ENCODE results near the gene SLC66A2. TPM values are rescaled to one million over a fixed set of nuclear protein-coding genes. Genes with fewer than 3 reads are reported as not detected.

SLC66A2 gene
- polyA plus RNA-seq, 1 donor from 2014 or later, result 30.3 TPM

DNA sequence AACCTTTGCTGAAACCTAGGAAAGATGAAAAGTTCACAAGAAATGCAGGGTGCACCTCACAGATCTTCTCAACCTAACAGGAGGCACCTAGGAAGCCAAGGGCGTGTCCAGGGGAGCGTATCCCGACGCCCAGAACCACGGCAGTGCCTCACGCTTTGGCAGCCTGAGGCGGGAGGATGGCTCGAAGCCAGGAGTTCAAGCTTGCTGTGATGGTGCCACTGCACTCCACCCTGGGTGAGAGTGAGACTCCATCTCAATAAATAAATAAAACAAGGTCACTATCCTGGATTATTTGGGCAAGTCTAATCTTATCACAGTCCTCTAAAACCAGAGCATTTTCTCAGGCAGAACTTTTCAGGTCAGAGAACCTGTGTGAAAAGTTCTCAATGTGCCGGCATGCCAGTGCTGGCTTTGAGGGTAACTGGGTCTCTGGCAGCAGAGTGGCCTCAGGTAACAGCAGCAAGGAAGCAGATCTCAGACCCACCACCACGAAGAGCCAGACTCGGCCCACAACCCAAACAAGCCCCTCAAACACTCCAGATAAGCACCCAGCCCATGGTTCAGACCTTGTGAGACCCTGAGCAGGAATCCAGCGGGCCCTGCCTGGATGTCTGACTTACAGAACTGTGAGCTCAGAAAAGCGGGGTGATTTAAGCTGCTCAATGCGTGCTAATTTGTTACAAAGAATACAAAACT is 24.7 kb upstream of the SLC66A2 start:
- H3K27ac Mint-ChIP-seq, result no peak overlapping the region
- H3K9me3 Mint-ChIP-seq, result no peaks in the 10 kb centered on the region
- H3K36me3 Mint-ChIP-seq, result peaks cover 2% of the 10 kb centered on the region
- no peaks in the 10 kb centered on the region for H3K27me3 Mint-ChIP-seq
- H3K4me3 Mint-ChIP-seq, result no peak overlapping the region
- peaks cover 6 to 14% (median 10%) of the 10 kb centered on the region in 3 donors for H3K4me1 Mint-ChIP-seq

DNA sequence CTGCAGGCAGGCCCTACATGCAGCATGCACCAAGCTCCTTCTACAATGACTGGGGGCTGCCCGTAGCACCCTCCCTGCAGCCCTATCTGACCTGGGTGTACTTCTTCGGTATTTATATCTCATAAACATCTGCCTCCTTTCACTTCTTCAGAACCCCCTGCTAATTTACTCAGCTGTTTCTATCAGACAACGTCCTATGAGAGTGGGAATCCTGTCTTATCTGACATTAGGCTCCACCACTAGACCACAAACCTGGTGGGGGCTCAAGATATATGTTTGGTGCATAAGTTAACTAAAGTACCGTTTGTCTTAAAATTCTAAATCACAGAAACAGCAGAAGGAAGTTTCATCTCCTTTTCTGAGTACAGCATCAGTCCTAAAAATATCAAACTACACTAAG is 23.6 kb upstream of the SLC66A2 start:
- H3K36me3 Mint-ChIP-seq, result peaks cover 2% of the 10 kb centered on the region
- no peaks in the 10 kb centered on the region for H3K9me3 Mint-ChIP-seq
- H3K27ac Mint-ChIP-seq, result no peak overlapping the region
- no peaks in the 10 kb centered on the region for H3K27me3 Mint-ChIP-seq
- H3K4me1 Mint-ChIP-seq, result peaks cover 2 to 14% (median 7%) of the 10 kb centered on the region in 3 donors
- H3K4me3 Mint-ChIP-seq, result no peak overlapping the region

DNA sequence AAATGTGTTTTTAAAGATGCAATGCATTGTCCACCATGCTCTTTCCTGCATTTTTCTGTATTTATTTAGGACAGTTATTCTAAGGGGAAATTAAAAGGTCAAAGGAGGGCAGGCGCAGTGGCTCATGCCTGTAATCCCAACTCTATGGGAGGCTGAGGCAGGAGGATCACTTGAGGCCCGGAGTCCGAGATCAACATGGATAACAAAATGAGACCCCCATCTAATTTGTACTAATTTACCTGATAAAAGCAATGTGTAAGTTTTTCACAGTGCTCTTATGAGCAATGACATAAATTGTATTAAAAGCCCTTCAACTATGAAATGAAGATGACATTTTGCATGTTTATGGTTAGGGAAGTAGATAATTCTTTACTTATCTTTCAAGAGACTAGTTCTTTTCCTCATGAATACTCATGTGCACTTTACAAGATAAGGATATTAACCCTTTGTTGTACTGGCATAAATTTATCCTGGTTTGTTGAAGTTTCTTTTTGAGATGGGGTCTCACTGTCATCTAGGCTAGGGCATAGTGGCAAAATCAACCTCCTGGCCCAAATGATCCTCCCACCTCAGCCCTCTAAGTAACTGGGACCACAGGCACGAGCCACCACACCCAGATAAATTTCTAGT is 22.7 kb upstream of the SLC66A2 start:
- H3K36me3 Mint-ChIP-seq, result peaks cover 2% of the 10 kb centered on the region
- H3K27ac Mint-ChIP-seq, result peak overlapping the region in 1 of 3 donors; percentile 2
- peaks cover 6 to 15% (median 6%) of the 10 kb centered on the region in 3 donors for H3K4me1 Mint-ChIP-seq
- no peaks in the 10 kb centered on the region for H3K27me3 Mint-ChIP-seq
- no peak overlapping the region for H3K4me3 Mint-ChIP-seq
- no peaks in the 10 kb centered on the region for H3K9me3 Mint-ChIP-seq

DNA sequence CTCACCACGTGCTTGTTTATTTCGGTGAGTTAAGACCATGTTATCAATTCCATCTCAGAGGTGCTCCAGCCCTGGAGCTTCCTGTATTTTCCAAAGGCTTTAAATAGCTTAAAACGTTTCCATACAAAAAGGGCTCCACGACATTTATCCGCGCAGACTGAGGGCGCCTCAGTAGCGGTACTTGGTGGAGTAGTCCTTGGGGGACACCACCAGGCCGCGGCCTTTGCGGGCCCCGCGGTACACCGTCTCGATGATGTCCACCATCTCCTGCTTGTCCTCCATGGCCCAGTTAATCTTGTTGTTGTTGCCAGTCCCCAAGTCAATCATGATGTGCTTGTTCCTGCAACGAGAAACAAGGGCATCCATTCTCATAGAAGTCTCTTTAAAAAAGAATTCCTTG is 22.1 kb upstream of the SLC66A2 start:
- Mint-ChIP-seq H3K4me1 (peaks cover 6 to 15% (median 6%) of the 10 kb centered on the region in 3 donors), H3K4me3 (no peak overlapping the region), H3K36me3 (peaks cover 2% of the 10 kb centered on the region), H3K27ac (no peak overlapping the region), H3K9me3 (no peaks in the 10 kb centered on the region), H3K27me3 (no peaks in the 10 kb centered on the region)

DNA sequence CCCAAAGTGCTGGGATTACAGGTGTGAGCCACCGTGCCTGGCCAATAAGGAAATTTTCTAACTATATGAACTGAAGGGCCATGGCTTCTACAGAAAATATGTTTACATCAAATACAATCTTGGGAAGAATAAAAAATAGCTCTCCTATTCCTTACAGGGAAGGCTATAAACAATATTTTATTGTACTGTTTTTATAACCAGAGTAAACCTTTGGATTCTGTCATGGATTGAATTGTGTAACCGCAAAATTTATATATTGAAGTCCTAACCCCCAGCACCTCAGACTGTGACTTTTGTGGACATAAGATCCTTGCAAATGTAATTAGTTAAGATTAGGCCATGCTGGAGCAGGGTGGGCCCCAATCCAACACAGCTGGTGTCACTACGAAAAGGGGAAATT is 21.3 kb upstream of the SLC66A2 start:
- Mint-ChIP-seq H3K27me3 (no peaks in the 10 kb centered on the region), H3K9me3 (no peaks in the 10 kb centered on the region), H3K36me3 (peaks cover 2% of the 10 kb centered on the region), H3K4me1 (peaks cover 4 to 10% (median 6%) of the 10 kb centered on the region in 3 donors), H3K4me3 (no peak overlapping the region), H3K27ac (peak overlapping the region in 1 of 3 donors; percentile 41)

DNA sequence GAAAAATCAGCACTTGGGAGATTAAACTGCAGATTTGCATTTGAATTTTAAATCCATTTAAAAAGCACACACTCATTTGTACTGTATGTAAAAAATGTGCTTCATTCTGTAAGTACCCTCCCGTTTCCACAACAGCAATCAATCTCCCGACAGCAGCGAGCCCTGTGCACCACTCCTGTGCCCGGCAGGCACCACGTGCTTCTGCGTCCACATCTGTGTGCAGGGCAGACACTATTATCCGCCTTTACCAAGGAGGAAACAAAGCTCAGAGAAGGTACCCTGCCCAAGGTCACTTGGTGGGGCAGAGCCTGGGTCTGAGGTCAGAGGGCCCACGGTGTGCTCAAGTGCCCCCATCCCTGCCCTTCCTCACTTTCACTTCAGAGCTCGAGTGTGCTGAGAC is 20.5 kb upstream of the SLC66A2 start:
- Mint-ChIP-seq H3K9me3 (no peaks in the 10 kb centered on the region), H3K27ac (no peak overlapping the region), H3K27me3 (no peaks in the 10 kb centered on the region), H3K36me3 (peaks cover 2% of the 10 kb centered on the region), H3K4me1 (peaks cover 4 to 10% (median 8%) of the 10 kb centered on the region in 3 donors), H3K4me3 (no peak overlapping the region)

DNA sequence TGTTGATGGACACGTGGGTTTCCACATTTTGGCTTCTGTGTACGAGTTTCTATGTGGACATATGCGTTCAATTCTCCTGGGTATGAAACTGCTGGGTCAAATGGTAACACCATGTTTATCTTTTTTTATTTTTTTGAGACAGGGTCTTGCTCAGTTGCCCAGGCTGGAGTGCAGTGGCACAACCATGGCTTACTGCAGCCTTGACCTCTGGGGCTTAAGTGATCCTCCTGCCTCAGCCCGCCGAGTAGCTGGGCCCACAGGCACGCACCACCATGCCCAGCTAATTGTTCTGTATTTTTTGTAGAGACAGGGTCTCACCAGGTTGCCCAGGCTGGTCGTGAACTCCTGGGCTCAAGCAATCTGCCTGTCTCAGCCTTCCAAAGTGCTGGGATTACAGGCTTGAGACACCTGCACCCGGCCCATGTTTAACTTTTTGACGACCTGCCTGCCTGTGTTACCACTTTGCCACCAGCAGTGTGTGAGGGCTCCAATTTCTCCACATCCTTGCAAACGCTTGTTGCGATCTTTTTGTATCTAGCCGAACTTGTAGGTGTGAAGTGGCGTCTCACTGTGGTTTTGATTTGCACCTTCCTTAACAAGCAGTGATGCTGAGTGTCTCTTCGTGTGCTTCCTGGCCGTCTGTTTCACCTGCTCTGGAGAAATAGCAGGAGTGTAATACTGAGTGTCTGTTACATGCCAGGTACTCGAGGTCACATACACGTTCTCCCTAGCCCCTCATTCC is 19.9 kb upstream of the SLC66A2 start:
- Mint-ChIP-seq H3K27me3 (no peaks in the 10 kb centered on the region), H3K4me3 (no peak overlapping the region), H3K27ac (peak overlapping the region in 1 of 3 donors; percentile 42), H3K4me1 (peaks cover 4 to 10% (median 8%) of the 10 kb centered on the region in 3 donors), H3K36me3 (peaks cover 2% of the 10 kb centered on the region), H3K9me3 (no peaks in the 10 kb centered on the region)

DNA sequence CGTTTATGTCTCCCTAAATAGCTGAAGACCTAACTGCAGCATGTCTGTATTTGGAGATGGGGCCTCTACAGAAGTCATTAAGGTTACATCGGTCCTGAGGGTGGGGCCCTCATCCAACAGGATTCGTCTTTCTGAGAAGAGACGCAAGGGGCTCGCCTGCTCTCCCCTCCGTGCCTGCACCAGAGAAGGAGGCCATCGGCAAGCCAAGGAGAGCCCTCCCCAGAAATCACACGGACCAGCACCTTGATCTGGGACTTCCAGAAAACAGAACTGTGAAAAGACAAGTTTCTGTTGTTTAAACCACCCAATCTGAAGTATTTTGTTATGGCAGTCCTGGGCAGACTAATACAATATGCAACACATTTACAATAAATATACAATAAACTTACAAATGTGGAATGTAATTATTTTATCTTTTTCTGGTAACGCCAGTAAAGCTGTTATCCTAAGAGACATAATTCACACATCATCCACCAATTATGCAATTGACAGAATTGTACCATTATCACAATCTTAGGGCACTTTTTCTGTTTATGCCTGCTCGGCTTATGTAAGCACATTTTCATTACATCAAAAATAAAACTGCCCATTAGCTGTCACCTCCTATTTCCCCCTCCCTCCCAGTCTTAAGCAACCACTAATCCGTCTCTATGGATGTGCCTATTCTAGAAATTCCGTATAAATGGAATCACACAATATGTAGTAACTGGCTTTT is 19.1 kb upstream of the SLC66A2 start:
- peaks cover 2% of the 10 kb centered on the region for H3K36me3 Mint-ChIP-seq
- H3K9me3 Mint-ChIP-seq, result no peaks in the 10 kb centered on the region
- H3K4me1 Mint-ChIP-seq, result peaks cover 5 to 10% (median 9%) of the 10 kb centered on the region in 3 donors
- no peak overlapping the region for H3K4me3 Mint-ChIP-seq
- H3K27me3 Mint-ChIP-seq, result no peaks in the 10 kb centered on the region
- H3K27ac Mint-ChIP-seq, result peak overlapping the region in 1 of 3 donors; percentile 59

DNA sequence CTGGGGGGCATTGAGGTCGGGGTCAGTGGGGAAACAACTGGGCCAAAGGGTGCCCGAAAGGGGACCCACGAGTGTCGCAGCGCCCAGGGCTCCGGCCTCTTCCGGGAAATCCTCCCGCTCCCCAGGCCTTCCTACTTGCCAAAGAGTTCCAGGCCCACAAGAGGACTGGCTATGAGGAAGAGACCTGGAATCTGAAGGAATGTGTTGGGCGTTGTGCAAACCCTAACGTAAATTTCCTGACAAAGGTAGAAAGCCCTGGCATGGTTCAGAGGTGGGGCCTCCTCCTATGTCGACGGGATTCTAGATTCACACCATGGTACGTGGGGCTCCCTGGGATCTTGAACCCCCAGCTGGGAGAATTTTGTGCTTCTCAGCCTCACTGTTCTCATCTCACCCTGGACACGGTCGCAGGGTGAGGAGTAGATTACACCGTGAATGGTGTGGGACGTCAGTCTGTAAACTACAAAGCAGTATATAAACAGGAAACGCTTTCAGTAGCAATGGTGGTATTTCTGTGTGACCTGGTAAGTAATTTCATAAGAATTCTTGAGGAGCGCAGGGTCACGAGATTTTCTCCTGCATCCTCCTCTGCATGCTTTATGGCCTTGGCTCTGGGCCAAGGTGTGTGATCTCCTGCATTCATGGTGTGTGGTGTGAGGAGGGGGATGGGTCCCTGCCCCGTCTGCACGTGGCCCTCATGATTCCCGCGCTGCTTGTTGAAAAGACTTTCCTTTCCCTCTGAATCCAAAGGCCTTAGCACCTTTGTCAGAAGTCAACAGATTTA is 13.9 kb upstream of the SLC66A2 start:
- H3K27me3 Mint-ChIP-seq, result peaks cover 6% of the 10 kb centered on the region
- H3K4me3 Mint-ChIP-seq, result peak overlapping the region; percentile 64 to 88 (median 80)
- H3K4me1 Mint-ChIP-seq, result peaks cover 22 to 26% (median 22%) of the 10 kb centered on the region in 3 donors
- no peaks in the 10 kb centered on the region for H3K9me3 Mint-ChIP-seq
- H3K36me3 Mint-ChIP-seq, result no peaks in the 10 kb centered on the region
- H3K27ac Mint-ChIP-seq, result peak overlapping the region; percentile 13 to 73 (median 64)

DNA sequence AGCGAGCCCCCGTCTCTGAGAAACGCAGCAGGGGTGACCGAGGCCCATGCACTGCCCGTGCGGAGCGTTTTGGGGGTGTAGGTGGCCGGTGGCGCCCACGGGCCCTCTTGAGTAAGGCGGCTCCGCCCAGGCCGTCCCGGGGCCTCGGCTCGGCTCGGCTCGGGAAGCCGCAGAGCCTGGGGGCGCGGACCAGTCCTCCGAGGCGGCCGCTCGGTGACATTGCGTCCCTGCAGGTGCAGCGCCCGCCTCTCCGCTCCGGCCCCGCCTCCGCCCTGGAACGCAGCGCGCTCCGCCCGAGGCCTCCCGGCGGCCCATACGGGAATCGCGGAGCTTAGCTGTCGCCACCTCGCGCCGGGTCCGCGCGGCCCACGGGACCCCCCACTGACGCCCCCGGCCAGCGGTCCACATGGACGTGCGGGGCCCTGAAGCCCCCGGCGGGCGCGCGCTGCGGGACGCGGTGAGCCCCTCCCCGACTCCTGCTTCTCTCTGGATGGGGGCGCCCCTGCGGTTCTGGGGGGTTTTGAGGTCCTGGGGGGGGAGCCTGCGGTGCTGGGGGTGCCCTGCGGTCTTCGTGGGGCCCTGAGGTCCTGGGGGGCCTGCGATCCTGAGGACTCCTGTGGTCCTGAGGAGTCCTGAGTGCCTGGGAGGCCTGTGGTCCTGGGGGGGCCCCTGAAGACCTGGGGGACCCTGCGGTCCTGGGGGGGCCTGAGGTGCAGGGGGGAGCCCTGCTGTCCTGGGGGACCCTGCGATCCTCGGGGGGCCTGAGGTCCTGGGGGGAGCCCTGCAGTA is 13.1 kb upstream of the SLC66A2 start, which contains the start of gene HSBP1L1:
Gene HSBP1L1 (plus strand): TSS at position 314 of the 789 bp plus-strand sequence. CDS start 93 bp downstream, at position 407.
- Mint-ChIP-seq H3K27ac (peak within 1 kb of the TSS; percentile 49 to 73 (median 64)), H3K4me3 (peak within 1 kb of the TSS; percentile 64 to 92 (median 82)), H3K4me1 (peaks cover 20 to 23% (median 21%) of the 10 kb centered on the region in 3 donors), H3K27me3 (peaks cover 6% of the 10 kb centered on the region), H3K36me3 (no peaks in the 10 kb centered on the region), H3K9me3 (no peaks in the 10 kb centered on the region)

DNA sequence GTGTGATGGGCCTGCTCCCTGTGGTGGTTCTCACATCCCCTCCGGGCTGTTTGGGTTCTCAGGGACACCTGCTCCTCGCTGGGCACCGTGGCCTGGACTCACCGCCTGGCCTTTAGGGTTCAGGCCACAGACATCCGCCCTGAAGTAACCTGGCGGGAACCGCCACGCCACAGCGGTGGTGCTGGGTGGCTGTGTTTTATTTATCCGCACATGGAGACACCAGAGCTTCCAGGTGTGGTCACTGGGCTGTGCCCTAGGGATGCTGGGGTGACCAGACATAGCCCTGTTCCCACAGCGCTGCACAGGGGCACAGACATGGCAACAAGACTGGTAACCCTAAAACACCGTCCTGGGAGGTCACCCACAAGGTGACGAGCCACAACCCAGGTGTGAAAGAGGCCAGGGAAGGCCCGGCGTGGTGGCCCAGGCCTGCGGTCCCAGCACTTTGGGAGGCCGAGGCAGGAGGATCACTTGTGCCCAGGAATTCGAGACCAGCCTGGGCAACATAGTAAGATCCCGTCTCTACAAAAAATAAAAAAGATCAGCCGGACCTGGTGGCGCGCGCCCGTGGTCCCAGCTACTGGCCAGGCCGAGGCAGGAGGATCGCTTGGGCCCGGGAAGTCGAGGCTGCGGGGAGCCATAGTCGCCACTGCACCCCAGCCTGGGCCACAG is 12.3 kb upstream of the SLC66A2 start:
- Mint-ChIP-seq H3K27ac (peak overlapping the region in 1 of 3 donors; percentile 49), H3K27me3 (peaks cover 6% of the 10 kb centered on the region), H3K4me3 (peak overlapping the region; percentile 46 to 92 (median 74)), H3K36me3 (no peaks in the 10 kb centered on the region), H3K9me3 (no peaks in the 10 kb centered on the region), H3K4me1 (peaks cover 17 to 22% (median 20%) of the 10 kb centered on the region in 3 donors)

DNA sequence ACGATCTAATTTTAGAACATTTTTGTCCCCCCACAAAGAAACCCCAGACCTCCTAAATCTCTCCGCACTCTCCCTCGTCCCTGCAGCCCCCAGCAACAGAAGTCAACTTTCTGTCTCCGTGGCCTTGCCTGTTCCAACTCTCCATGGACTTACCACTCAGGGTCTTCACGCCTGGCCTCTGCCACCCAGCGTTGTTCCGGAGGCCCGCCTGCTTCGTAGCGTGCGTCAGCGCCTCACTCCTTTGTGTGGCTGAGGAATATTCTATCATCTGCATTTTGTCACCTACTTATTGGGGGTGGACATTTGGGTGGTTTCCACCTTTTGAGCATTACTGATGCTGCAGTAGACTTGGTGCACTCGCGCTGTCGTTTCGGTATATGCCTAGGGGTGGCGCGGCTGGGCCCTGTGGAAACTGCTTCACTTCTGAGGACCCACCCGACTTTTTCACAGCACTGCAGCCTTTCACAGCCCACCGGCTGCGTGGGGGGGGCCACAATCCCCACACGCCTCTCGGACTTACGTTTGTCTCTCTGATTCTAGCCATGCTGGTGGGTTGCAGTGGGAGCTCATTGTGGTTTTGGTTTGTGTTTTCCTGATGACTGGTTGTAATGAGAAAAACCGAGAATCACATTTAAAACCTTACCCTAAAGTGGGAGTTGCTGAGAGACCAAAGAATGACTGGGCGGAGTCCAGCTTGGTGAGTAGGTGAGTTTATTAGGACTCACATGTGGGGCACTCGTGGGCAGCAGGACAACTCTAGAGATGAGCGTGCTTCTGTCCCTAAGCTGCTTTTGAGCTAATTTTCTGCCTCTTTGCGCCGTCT is 11.6 kb upstream of the SLC66A2 start:
- Mint-ChIP-seq H3K4me1 (peaks cover 17 to 22% (median 20%) of the 10 kb centered on the region in 3 donors), H3K4me3 (peak overlapping the region; percentile 46 to 92 (median 80)), H3K36me3 (no peaks in the 10 kb centered on the region), H3K27me3 (peaks cover 6% of the 10 kb centered on the region), H3K27ac (peak overlapping the region; percentile 49 to 86 (median 67)), H3K9me3 (no peaks in the 10 kb centered on the region)
